NK-92 treated with Interleukin-12 subunit alpha and Interleukin-12 subunit beta, amount 100 ng/mL, for 24 hours (cell line): Measurements from ENCODE around the gene ZNF608.

Experiments used
- DNase-seq: peaks from one replicate; lab custom pipeline; 2025; lab: John Stamatoyannopoulos, UW

ZNF608 gene

GRCh38 chr5:124752854-124753720 lies 6.6 kb upstream of the ZNF608 start:
- no peak for DNase-seq

GRCh38 chr5:124751031-124751430 lies 4.6 kb upstream of the ZNF608 start:
- no peak for DNase-seq

- DNase-seq = no peak
These were observed 2.5 kb upstream of the ZNF608 start for GRCh38 chr5:124748687-124749594.

GRCh38 chr5:124747791-124748686 lies 1.6 kb upstream of the ZNF608 start:
- no peak for DNase-seq

GRCh38 chr5:124746916-124747790 lies 714 bp upstream of the ZNF608 start:
- DNase-seq = no peak

GRCh38 chr5:124745007-124745927 lies 1.2 kb downstream of the ZNF608 start:
- no peak for DNase-seq

- DNase-seq = no peak
These were observed 2.1 kb downstream of the ZNF608 start for GRCh38 chr5:124744170-124744971.

GRCh38 chr5:124743602-124744169 lies 2.8 kb downstream of the ZNF608 start:
- no peak for DNase-seq

- DNase-seq = no peak
These were observed 3.3 kb downstream of the ZNF608 start for GRCh38 chr5:124742983-124743601.

GRCh38 chr5:124742521-124742920 lies 3.9 kb downstream of the ZNF608 start:
- no peak for DNase-seq

GRCh38 chr5:124741711-124742496 lies 4.5 kb downstream of the ZNF608 start:
- no peak for DNase-seq

- DNase-seq = no peak
These were observed 5.4 kb downstream of the ZNF608 start for GRCh38 chr5:124740991-124741583.

- no peak for DNase-seq
These were observed 6.4 kb downstream of the ZNF608 start for GRCh38 chr5:124740071-124740470.

- DNase-seq = no peak
These were observed 6.8 kb downstream of the ZNF608 start for GRCh38 chr5:124739634-124740025.

GRCh38 chr5:124738681-124739633 lies 7.5 kb downstream of the ZNF608 start:
- no peak for DNase-seq

GRCh38 chr5:124737651-124738050 lies 8.8 kb downstream of the ZNF608 start:
- DNase-seq = no peak
